ENCODE measurements around the gene FREM2.

DNA sequence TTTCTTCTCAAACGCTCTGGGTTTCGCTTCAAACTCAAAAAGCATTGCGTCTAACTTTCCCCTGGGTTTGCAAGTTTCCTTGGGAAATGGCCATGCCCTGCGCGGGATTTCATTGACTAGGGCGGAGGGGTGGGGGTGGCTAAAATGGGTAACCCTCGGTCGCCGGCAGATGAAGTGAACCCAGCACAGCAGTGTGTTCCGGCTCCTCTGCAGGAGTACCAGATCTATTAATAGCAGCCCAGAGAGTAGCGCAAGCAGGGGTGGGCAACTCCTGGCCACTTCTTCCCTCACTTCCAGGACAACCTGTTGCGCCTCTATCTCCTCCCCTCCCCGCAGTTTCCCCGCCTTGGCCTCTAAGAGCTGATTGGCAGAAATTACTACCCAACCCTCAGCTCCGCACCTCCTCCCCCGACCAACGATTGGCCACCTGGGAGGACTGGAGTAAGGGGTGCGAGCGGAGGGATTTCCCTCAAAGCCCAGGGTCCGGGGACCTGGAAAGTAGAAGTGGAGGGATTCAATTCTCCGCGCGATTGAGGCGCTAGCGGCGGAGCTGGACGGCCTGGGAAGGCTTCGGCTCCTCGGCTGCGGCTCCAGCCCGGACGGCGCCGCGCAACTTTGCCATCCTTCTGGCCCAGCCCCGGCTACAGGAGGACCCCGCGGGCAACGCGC is at the start of gene FREM2:
- TF ChIP-seq ZNF331 (CRISPR knock-in tag; IDR thresholded peaks at IDR 0.05; ENCODE audit: low read depth): no peak
- TF ChIP-seq, protein P1, sequence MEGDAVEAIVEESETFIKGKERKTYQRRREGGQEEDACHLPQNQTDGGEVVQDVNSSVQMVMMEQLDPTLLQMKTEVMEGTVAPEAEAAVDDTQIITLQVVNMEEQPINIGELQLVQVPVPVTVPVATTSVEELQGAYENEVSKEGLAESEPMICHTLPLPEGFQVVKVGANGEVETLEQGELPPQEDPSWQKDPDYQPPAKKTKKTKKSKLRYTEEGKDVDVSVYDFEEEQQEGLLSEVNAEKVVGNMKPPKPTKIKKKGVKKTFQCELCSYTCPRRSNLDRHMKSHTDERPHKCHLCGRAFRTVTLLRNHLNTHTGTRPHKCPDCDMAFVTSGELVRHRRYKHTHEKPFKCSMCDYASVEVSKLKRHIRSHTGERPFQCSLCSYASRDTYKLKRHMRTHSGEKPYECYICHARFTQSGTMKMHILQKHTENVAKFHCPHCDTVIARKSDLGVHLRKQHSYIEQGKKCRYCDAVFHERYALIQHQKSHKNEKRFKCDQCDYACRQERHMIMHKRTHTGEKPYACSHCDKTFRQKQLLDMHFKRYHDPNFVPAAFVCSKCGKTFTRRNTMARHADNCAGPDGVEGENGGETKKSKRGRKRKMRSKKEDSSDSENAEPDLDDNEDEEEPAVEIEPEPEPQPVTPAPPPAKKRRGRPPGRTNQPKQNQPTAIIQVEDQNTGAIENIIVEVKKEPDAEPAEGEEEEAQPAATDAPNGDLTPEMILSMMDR (conservative IDR thresholded peaks at IDR 0.05; ENCODE audit: low read depth in 2 of 2): no peak
- TF ChIP-seq, protein P2, sequence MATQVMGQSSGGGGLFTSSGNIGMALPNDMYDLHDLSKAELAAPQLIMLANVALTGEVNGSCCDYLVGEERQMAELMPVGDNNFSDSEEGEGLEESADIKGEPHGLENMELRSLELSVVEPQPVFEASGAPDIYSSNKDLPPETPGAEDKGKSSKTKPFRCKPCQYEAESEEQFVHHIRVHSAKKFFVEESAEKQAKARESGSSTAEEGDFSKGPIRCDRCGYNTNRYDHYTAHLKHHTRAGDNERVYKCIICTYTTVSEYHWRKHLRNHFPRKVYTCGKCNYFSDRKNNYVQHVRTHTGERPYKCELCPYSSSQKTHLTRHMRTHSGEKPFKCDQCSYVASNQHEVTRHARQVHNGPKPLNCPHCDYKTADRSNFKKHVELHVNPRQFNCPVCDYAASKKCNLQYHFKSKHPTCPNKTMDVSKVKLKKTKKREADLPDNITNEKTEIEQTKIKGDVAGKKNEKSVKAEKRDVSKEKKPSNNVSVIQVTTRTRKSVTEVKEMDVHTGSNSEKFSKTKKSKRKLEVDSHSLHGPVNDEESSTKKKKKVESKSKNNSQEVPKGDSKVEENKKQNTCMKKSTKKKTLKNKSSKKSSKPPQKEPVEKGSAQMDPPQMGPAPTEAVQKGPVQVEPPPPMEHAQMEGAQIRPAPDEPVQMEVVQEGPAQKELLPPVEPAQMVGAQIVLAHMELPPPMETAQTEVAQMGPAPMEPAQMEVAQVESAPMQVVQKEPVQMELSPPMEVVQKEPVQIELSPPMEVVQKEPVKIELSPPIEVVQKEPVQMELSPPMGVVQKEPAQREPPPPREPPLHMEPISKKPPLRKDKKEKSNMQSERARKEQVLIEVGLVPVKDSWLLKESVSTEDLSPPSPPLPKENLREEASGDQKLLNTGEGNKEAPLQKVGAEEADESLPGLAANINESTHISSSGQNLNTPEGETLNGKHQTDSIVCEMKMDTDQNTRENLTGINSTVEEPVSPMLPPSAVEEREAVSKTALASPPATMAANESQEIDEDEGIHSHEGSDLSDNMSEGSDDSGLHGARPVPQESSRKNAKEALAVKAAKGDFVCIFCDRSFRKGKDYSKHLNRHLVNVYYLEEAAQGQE (IDR thresholded peaks at IDR 0.05; ENCODE audit: unreplicated experiment): peak; percentile 23

All from GM23338 (cell line).